GM10847 (cell line): ENCODE results near the gene PALM3.

ENCODE experiments used
- POLR2A ChIP-seq: IDR thresholded peaks from 2 replicates; pipeline ENCODE4 v1.6.1; 2011; ENCODE audit not compliant: insufficient read length; ENCODE audit errors: extremely low read depth

The PALM3 gene

GRCh38 chr19:14091813-14092462 is 30.1 kb upstream of the PALM3 start:
- no peak for TF ChIP-seq POLR2A

- peak; percentile 67 for TF ChIP-seq POLR2A
Measured at GRCh38 chr19:14091081-14091812, 29.4 kb upstream of the PALM3 start.

DNA sequence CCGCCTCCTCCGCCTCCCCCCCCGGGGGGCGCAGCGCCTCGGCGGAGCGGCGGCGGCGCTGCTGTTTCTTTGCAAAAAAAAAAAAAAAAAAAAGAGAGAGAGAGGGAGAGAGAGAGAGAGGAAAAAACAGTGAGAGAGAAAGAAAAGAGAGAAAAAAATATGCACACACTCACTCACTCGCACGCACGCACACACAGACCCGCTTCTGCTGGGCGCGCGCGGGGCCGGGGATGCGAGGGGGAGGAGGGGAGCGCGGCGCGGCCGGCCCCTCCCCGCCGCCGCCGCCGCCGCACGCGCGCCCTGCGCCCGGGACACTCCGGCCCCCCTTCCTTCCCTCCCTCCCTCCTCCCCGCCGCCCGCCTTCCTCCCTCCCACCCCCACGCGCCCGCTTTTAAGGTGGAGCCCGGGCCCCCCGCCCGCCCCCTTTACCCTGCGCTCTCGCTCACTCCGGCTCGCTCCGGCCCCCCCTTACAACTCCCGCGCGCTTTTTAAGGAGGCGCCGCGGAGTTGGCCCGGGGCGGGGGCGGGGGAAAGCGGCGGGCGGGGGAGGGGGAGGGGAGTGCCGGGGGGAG is 28.7 kb upstream of the PALM3 start, which contains the start of gene SAMD1:
SAMD1 (minus strand) TSS at position 243 of the 572 bp plus-strand sequence.
- no peak for TF ChIP-seq POLR2A

DNA sequence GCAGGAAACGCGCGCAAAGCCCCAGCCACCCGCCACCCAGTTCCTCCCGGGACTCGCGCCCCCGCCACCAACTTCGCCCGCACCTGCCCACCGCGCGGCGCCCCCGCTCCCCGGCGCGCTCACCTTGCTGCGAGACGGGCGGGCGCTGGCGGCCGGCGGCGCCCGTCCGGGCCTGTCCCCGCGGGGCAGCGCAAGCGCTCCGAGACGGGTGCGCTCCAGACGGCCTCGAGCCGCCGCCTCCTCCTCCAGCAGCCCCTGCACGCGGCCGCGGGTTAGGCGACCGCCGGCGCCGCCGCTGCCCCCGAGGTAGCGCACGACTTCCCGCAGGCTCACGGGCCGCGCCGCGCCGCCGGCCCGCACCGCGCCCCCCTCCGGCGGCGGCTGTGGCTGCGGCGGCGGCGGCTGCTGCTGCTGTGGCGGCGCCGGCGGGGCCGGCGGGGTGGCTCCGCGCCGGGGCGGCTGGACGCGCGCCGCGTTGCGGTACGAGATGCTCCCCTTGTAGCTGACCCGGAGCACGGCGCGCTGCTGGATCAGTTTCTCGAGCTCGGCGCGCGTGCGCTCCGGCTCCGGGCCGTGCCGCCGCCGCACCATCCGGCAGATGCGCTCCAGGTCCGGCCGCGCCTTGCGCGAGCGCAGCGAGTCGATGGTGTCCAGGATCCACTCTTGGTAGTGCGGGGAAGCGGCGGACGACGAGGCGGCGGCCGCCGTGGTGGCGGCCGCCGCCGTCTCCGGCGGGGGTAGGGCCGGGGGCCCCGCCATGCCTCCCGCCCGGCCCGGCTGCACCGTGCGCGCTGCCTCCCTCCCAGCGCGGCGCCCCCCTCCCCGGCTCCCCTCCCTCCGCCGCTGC is 28.0 kb upstream of the PALM3 start:
- no peak for TF ChIP-seq POLR2A

GRCh38 chr19:14089412-14089661 is 27.5 kb upstream of the PALM3 start:
- no peak for TF ChIP-seq POLR2A

- no peak for TF ChIP-seq POLR2A
Measured at GRCh38 chr19:14088634-14089411, 26.9 kb upstream of the PALM3 start.

GRCh38 chr19:14086098-14086497 is 24.2 kb upstream of the PALM3 start:
- no peak for TF ChIP-seq POLR2A

DNA sequence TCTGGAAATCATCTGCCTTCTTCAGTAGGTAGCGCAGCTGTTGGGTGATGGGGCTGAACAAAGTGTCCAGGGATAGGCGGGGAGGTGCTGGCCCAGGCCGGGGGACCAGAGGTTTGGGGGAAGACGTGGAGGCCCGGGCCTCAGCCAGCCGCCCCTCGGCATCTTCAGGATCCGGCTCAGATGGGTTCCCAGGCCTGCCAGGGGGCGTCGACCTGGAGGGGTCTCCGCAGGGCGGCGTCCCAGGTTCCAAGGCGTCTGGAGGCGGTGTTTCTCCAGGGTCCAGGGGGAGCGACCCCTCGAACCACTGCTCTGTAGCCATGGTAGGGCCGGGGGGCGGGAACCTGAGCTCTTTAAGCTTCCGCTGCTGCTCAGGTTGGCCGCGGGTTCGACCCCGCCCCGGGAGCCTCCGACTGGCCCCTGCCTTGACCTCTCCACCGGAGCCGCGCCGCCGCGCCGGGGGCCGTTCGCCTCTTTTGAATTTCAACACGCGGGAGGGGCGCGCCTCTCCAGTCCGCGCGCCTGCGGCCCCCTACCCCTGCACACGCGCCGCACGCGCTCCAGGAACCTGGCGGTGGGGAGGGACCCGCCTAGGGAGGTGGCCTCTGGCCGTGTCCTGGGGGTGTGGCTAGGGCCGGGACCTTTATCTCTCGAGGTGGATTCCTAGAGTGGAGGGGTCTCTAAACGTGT is 23.6 kb upstream of the PALM3 start, which contains the start of gene C19orf67:
C19orf67 (minus strand) TSS at position 475 of the 687 bp plus-strand sequence; CDS start at position 319, 156 bp downstream.
- no peak for TF ChIP-seq POLR2A

DNA sequence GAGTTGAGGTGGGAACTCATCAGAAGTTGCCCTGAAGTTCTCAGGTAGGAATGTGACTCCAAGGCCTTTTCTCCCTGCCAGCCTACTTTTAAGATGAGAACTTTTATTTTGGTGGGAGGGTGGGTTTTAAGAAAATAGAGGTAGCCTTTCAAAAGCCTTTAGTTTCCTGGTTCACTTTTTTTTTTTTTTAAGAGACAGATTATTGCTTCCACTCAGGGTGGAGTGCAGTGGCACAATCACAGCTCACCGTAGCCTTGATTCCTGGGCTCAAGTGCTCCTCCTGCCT is 20.7 kb upstream of the PALM3 start:
- no peak for TF ChIP-seq POLR2A

DNA sequence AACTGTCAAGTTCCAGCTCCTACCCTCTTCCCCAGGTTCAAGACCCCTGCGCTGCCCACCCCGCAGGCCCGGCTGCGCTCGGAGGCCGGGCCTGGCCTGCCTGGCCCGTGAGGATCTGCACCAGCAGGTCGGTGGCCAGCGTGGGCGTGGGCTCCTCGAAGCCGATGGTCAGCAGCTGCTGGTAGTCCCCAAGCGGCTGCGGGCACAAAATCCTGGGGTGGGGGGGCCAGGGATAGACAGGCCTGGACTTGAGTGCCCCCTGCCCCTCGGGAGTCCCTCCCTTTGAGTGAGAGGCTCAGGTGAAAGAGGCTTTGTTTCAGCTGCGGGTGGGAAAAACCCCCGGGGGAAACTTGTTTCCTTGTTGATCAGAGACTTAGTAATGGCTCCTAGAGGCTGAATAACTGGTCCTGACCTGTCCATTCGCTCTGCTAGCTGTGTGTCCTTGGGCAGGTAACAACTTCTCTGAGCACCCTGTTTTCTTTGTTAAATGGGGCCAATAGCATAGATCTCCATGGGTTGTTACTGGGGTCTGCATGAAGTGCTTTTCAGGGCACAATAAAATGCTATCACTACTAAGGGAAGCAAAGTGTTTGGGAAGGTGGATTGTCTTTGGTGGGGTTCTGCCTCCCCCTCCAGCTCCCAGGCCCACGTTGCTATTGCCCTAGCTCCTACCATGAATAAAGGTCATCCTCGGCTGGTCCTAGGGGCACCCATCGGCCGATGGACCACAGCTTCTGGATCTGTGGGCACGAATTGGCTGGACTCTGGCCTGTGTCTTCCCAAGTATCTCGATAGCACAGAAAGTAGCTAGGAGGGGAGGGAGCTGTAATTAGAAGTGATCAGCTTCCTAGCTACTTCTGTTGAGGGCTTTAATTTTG is 20.2 kb upstream of the PALM3 start:
- no peak for TF ChIP-seq POLR2A

- peak; percentile 52 for TF ChIP-seq POLR2A
Measured at GRCh38 chr19:14080887-14081796, 19.3 kb upstream of the PALM3 start.

- TF ChIP-seq POLR2A, result no peak
Measured at GRCh38 chr19:14078411-14078810, 16.5 kb upstream of the PALM3 start.
